Transverse colon (tissue), 3 donors: ENCODE results near the gene CNTN4.

ENCODE experiments used
- POLR2A ChIP-seq: fragments of 450-650 bp; IDR thresholded peaks from one replicate; pipeline ENCODE4 v1.6.1; 2016; ENCODE audit warnings: antibody characterized with exemption, mild to moderate bottlenecking, moderate library complexity
- POLR2AphosphoS5 ChIP-seq, 3 donors: sonication (generic); formaldehyde crosslinking; IDR thresholded peaks; one replicate each; pipeline ENCODE4 v1.6.1; 2016; ENCODE audit warnings: antibody characterized with exemption in 3 of 3

DNA sequence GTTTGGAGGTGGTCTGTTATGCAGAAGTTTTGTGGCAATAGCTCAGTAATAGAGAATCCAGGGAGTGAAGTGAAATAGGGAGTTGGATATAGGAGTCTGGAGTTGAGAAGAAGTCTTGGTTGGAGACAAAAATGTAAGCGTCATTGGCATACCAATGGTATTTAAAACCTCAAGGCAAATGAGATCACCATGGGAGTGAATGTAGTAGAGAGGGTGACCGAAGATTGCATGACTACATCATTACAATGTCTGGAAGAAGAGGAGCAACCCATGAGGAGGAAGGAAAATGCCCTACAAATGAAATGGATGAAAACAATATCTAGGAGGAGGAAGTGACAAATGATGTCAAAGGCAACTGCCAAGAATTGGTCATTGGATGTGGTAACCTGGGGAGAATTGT lies 54.4 kb downstream of the CNTN4 start:
- TF ChIP-seq POLR2AphosphoS5 (IDR thresholded peaks at IDR 0.05) (no peak), POLR2A (no peak)
